Endothelial cell of umbilical vein (primary cell): ENCODE measurements around the gene PTPRD. TPM values are rescaled to one million over a fixed set of nuclear protein-coding genes. Genes with fewer than 3 reads are reported as not detected.

Experiments used
- BruUV-seq: library from RNA; stranded (reverse); fragments of 400-500 nt; replicated peaks from 2 replicates; lab custom pipeline; 2021; lab: Mats Ljungman, UMichigan
- CTCF ChIA-PET: fragments of 300-600, 350-600 bp; sonication (Branson Sonifier 250); formaldehyde crosslinking; loops from one replicate; lab custom pipeline; 2021; ENCODE audit warnings: antibody characterized with exemption, inconsistent platforms; lab: Charles Lee
- POLR2A ChIA-PET: fragments of 300-600, 350-600 bp; sonication (Branson Sonifier 250); formaldehyde crosslinking; loops from one replicate; lab custom pipeline; 2021; ENCODE audit warnings: antibody characterized with exemption, inconsistent platforms; lab: Charles Lee
- DNase-seq: peaks from one replicate; pipeline ENCODE4 v3.0.0-alpha.2; 2011; ENCODE audit warnings: low read depth, low spot score
- FAIRE-seq: peaks from 2 replicates; lab custom pipeline; 2011; peaks lifted over from hg19 to GRCh38; lab: Jason Lieb, UNC
- H2AFZ ChIP-seq: 2 replicates; pipeline ENCODE4 v1.6.0; 2012; ENCODE audit warnings: low read depth, low read length, control low read depth, inconsistent platforms
- H3K27ac ChIP-seq: 2 replicates; pipeline ENCODE4 v1.5.1; 2011; ENCODE audit warnings: low read depth, mild to moderate bottlenecking, control low read depth, low read length, moderate library complexity; ENCODE audit not compliant: insufficient read depth
- H3K27me3 ChIP-seq, 2 experiments: 2 replicates each; pipeline versions ENCODE4 v1.6.0 to v1.6.1; 2011; ENCODE audit warnings: low read length in 2 of 2, mixed read lengths in 1 of 2; ENCODE audit not compliant: control insufficient read depth in 2 of 2, insufficient read depth in 2 of 2
- H3K36me3 ChIP-seq, 2 experiments: 2 replicates in 1 of 2; 3 replicates in 1 of 2; pipeline ENCODE4 v1.5.1; 2011; ENCODE audit warnings: low read length in 2 of 2, mild to moderate bottlenecking in 1 of 2, moderate library complexity in 1 of 2; ENCODE audit not compliant: control insufficient read depth in 2 of 2, insufficient read depth in 2 of 2; ENCODE audit errors: extremely low read depth in 1 of 2
- H3K4me1 ChIP-seq: 3 replicates; pipeline ENCODE4 v1.5.1; 2011; ENCODE audit warnings: mild to moderate bottlenecking, low read length; ENCODE audit not compliant: control insufficient read depth, insufficient read depth; ENCODE audit errors: extremely low read depth
- H3K4me2 ChIP-seq: 2 replicates; pipeline ENCODE4 v1.6.1; 2011; ENCODE audit warnings: low read length, control low read depth, mixed read lengths; ENCODE audit not compliant: insufficient read depth
- H3K4me3 ChIP-seq, 3 experiments: fragments of 200-600 bp in 1 of 3; sonication (generic), shearing (Covaris generic) in 1 of 3; replicated peaks in 1 of 3; 2 replicates each; pipeline ENCODE4 v1.5.1; 2011 to 2016; ENCODE audit warnings: control low read depth in 3 of 3, low read length in 3 of 3, mild to moderate bottlenecking in 2 of 3, inconsistent platforms in 1 of 3, low read depth in 1 of 3, moderate library complexity in 1 of 3; ENCODE audit not compliant: insufficient read depth in 1 of 3
- H3K79me2 ChIP-seq: 2 replicates; pipeline ENCODE4 v1.6.0; 2012; ENCODE audit warnings: low read length, inconsistent platforms; ENCODE audit not compliant: control insufficient read depth, insufficient read depth
- H3K9ac ChIP-seq: replicated peaks from 2 replicates; pipeline ENCODE3; 2011; ENCODE audit warnings: low read length, control low read depth; ENCODE audit not compliant: insufficient read depth; ENCODE audit errors: extremely low read depth
- H3K9me1 ChIP-seq: replicated peaks from 3 replicates; pipeline ENCODE4 v1.6.0; 2011; ENCODE audit warnings: mild to moderate bottlenecking, low read length; ENCODE audit not compliant: control insufficient read depth, insufficient read depth; ENCODE audit errors: extremely low read depth
- H3K9me3 ChIP-seq: replicated peaks from 2 replicates; pipeline ENCODE4 v1.5.1; 2012; ENCODE audit warnings: low read length, inconsistent platforms; ENCODE audit not compliant: control insufficient read depth, insufficient read depth
- H4K20me1 ChIP-seq: replicated peaks from 2 replicates; pipeline ENCODE3; 2011; ENCODE audit warnings: mild to moderate bottlenecking, low read length; ENCODE audit not compliant: control insufficient read depth, insufficient read depth; ENCODE audit errors: extremely low read depth
- EZH2 ChIP-seq: IDR thresholded peaks from 2 replicates; pipeline ENCODE4 v1.6.1; 2012; ENCODE audit warnings: borderline replicate concordance, low read depth, mild to moderate bottlenecking, moderate library complexity, low read length, inconsistent platforms; ENCODE audit not compliant: severe bottlenecking
- FOS ChIP-seq: IDR thresholded peaks from 2 replicates; pipeline ENCODE4 v1.6.1; 2011; ENCODE audit warnings: mild to moderate bottlenecking, low read length, moderate library complexity, borderline replicate concordance; ENCODE audit not compliant: insufficient read depth
- GATA2 ChIP-seq: IDR thresholded peaks from 2 replicates; pipeline ENCODE4 v1.7.0; 2011; ENCODE audit warnings: low read depth, mild to moderate bottlenecking, moderate library complexity, mixed read lengths, low read length; ENCODE audit not compliant: insufficient read length, insufficient read depth
- JUN ChIP-seq: IDR thresholded peaks from 2 replicates; pipeline ENCODE4 v1.6.1; 2011; ENCODE audit warnings: borderline replicate concordance, low read depth; ENCODE audit not compliant: insufficient read length, insufficient read depth
- MAX ChIP-seq: IDR thresholded peaks from 2 replicates; pipeline ENCODE4 v1.6.1; 2011; ENCODE audit not compliant: insufficient read depth, insufficient read length
- MYC ChIP-seq: IDR thresholded peaks from one replicate; pipeline ENCODE4 v1.6.1; 2011; ENCODE audit warnings: mild to moderate bottlenecking, low read depth, low read length
- POLR2A ChIP-seq: IDR thresholded peaks from 2 replicates; pipeline ENCODE4 v1.6.1; 2012; ENCODE audit warnings: low read depth, mild to moderate bottlenecking, control low read depth, low read length
- POLR2AphosphoS5 ChIP-seq: IDR thresholded peaks from 2 replicates; pipeline ENCODE4 v1.6.1; 2012; ENCODE audit warnings: low read depth, mild to moderate bottlenecking, control low read depth, low read length, moderate library complexity; ENCODE audit not compliant: insufficient read depth
- dilution Hi-C: fragments of 300-500 bp; cut with MboI; formaldehyde crosslinking; loops from one replicate; pipeline ENCODE4 v1.15.0; 2019; ENCODE audit warnings: low sequenced_read_pairs; ENCODE audit not compliant: extremely low pct_ligation_motif_present
- intact Hi-C: fragments of 100-400 bp; cut with micrococcal nuclease; formaldehyde crosslinking; loops from one replicate; pipeline ENCODE4 v1.10.0; 2022
- polyA plus RNA-seq, 4 experiments: library from polyadenylated mRNA; depleted of rRNA in 3 of 4; stranded (reverse) in 3 of 4; unstranded in 1 of 4; fragments of >200 nt; gene quantifications; 2 replicates each; pipeline versions ENCODE4 v1.2.1 to v1.2.3, GENCODE V29; 2011 to 2012; ENCODE audit warnings: missing spikeins in 1 of 4
- total RNA-seq: library from RNA; stranded (reverse); gene quantifications from 2 replicates; pipeline ENCODE4 v1.2.3, GENCODE V29; 2021
- TF ChIP-seq, protein P1 (sequence below), 2 donors: IDR thresholded peaks; 1 replicate in 1 of 2; 2 replicates in 1 of 2; pipeline ENCODE4 v1.5.1; 2011; ENCODE audit warnings: low read length in 2 of 2, mild to moderate bottlenecking in 2 of 2, moderate library complexity in 2 of 2, control low read depth in 1 of 2, inconsistent platforms in 1 of 2, low read depth in 1 of 2; ENCODE audit not compliant: insufficient read depth in 1 of 2; ENCODE audit errors: extremely low read depth in 1 of 2

Gene PTPRD
- total and polyA plus RNA-seq, 2 donors (not counting 3 experiments of a cell fraction or from before 2014, with no cell fraction given): 5.5 to 5.7 TPM

- FAIRE-seq: no peak
- Histone ChIP-seq H2AFZ (no peak overlapping the region), H3K9ac (no peak overlapping the region), H4K20me1 (no peaks in the 10 kb centered on the region), H3K36me3 (no peaks in the 10 kb centered on the region), H3K9me3 (no peaks in the 10 kb centered on the region), H3K79me2 (no peaks in the 10 kb centered on the region), H3K27ac (no peak overlapping the region), H3K9me1 (no peaks in the 10 kb centered on the region), H3K4me2 (no peak overlapping the region), H3K4me3 (no peak overlapping the region), H3K4me1 (no peaks in the 10 kb centered on the region), H3K27me3 (no peaks in the 10 kb centered on the region)
- dilution Hi-C loops (no loop called here), intact Hi-C loops (no loop called here)
- no peak for DNase-seq
- ChIA-PET CTCF (interaction anchor here (3.1 to 3.2 kb wide), 2 partner anchors 8 to 39 kb away, joined by 8 to 18 read pairs; no protein-coding TSS in a partner anchor), POLR2A (no interaction called here)
- no TSS peak for BruUV-seq
- no peak for TF ChIP-seq POLR2A
- no peak for TF ChIP-seq FOS
- no peak for TF ChIP-seq GATA2
- no peak for TF ChIP-seq MYC
- TF ChIP-seq, protein P1, sequence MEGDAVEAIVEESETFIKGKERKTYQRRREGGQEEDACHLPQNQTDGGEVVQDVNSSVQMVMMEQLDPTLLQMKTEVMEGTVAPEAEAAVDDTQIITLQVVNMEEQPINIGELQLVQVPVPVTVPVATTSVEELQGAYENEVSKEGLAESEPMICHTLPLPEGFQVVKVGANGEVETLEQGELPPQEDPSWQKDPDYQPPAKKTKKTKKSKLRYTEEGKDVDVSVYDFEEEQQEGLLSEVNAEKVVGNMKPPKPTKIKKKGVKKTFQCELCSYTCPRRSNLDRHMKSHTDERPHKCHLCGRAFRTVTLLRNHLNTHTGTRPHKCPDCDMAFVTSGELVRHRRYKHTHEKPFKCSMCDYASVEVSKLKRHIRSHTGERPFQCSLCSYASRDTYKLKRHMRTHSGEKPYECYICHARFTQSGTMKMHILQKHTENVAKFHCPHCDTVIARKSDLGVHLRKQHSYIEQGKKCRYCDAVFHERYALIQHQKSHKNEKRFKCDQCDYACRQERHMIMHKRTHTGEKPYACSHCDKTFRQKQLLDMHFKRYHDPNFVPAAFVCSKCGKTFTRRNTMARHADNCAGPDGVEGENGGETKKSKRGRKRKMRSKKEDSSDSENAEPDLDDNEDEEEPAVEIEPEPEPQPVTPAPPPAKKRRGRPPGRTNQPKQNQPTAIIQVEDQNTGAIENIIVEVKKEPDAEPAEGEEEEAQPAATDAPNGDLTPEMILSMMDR (IDR thresholded peaks at IDR 0.05; ENCODE audit: extremely low read depth in 1 of 2, insufficient read depth in 1 of 2, low read depth in 1 of 2, low read length in 2 of 2): no peak
- no peak for TF ChIP-seq JUN
- no peak for TF ChIP-seq EZH2
- no peak for TF ChIP-seq POLR2AphosphoS5
- TF ChIP-seq MAX: no peak
Measured at GRCh38 chr9:9904041-9904440, 708.8 kb downstream of the PTPRD start.
